Measurements from ENCODE around the gene EFHD1. TPM values are rescaled to one million over a fixed set of nuclear protein-coding genes. Genes with fewer than 3 reads are reported as not detected.

The EFHD1 gene
- total RNA-seq, 1 experiment from 2014 or later = 0.07 TPM

GRCh38 chr2:232588680-232589585 lies 44.5 kb upstream of the EFHD1 start:
- intact Hi-C loops (cut with micrococcal nuclease) = loop anchor here (2.0 kb wide), 2 partner anchors 20 to 38 kb away; partner anchors contain the start of genes EIF4E2 and TIGD1
- DNase-seq = peak; percentile 94
- Histone ChIP-seq H3K9me2 (replicated peaks; ENCODE audit: low read length) (no peaks in the 10 kb centered on the region), H3K4me3 (ENCODE audit: low read length) (no peak overlapping the region; the same call in 1 of the 2 replicates), H3K79me2 (ENCODE audit: low read length) (no peaks in the 10 kb centered on the region), H3K9ac (ENCODE audit: low read length) (peak overlapping the region; percentile 62), H3K9me3 (ENCODE audit: low read length) (no peaks in the 10 kb centered on the region), H3K4me1 (ENCODE audit: insufficient read depth, low read length) (peaks cover 40% of the 10 kb centered on the region), H4K20me1 (ENCODE audit: low read length) (no peaks in the 10 kb centered on the region), H3K27ac (ENCODE audit: low read length) (peak overlapping the region; percentile 85), H3F3A (ENCODE audit: low read length, unreplicated experiment) (peaks cover 10% of the 10 kb centered on the region), H3K27me3 (ENCODE audit: low read length) (no peaks in the 10 kb centered on the region), H2AFZ (ENCODE audit: low read length) (peak overlapping the region; percentile 55), H3K4me2 (ENCODE audit: low read length) (peak overlapping the region; percentile 61), H3K36me3 (ENCODE audit: low read depth, low read length) (no peaks in the 10 kb centered on the region)
- no TSS peak for BruUV-seq (replicated peaks)
- CTCF ChIA-PET = interaction anchor here (0.5 kb wide), 1 partner anchor 793 kb away, joined by 3 read pairs; no protein-coding TSS in a partner anchor
- TF ChIP-seq CTCF (conservative IDR thresholded peaks at IDR 0.05; ENCODE audit: low read depth, low read length) (no peak), EZH2phosphoT487 (IDR thresholded peaks at IDR 0.05; ENCODE audit: borderline replicate concordance, low read length) (no peak), EZH2 (IDR thresholded peaks at IDR 0.05; ENCODE audit: low read length, unreplicated experiment) (no peak)
- peak; percentile 75 for ATAC-seq
- POLR2A ChIA-PET (ENCODE audit: unreplicated experiment) = no interaction called here

- Histone ChIP-seq H3K4me2 (ENCODE audit: low read length) (peak overlapping the region; percentile 54), H3K27ac (ENCODE audit: low read length) (peak overlapping the region; percentile 93), H2AFZ (ENCODE audit: low read length) (peak overlapping the region; percentile 8; the same call in 1 of the 2 replicates), H3F3A (ENCODE audit: low read length, unreplicated experiment) (peaks cover 10% of the 10 kb centered on the region), H3K9me3 (ENCODE audit: low read length) (no peaks in the 10 kb centered on the region), H3K79me2 (ENCODE audit: low read length) (no peaks in the 10 kb centered on the region), H3K4me3 (ENCODE audit: low read length) (peak overlapping the region; percentile 6; the same call in 1 of the 2 replicates), H3K27me3 (ENCODE audit: low read length) (no peaks in the 10 kb centered on the region), H4K20me1 (ENCODE audit: low read length) (no peaks in the 10 kb centered on the region), H3K4me1 (ENCODE audit: insufficient read depth, low read length) (peaks cover 42% of the 10 kb centered on the region), H3K9me2 (replicated peaks; ENCODE audit: low read length) (no peaks in the 10 kb centered on the region), H3K36me3 (ENCODE audit: low read depth, low read length) (no peaks in the 10 kb centered on the region), H3K9ac (ENCODE audit: low read length) (peak overlapping the region; percentile 62)
- intact Hi-C loops (cut with micrococcal nuclease) = loop anchor here (1.0 kb wide), 1 partner anchor 25 kb away; no protein-coding TSS in a partner anchor
- TF ChIP-seq EZH2 (IDR thresholded peaks at IDR 0.05; ENCODE audit: low read length, unreplicated experiment) (no peak), CTCF (conservative IDR thresholded peaks at IDR 0.05; ENCODE audit: low read depth, low read length) (peak; percentile 44), EZH2phosphoT487 (IDR thresholded peaks at IDR 0.05; ENCODE audit: borderline replicate concordance, low read length) (no peak)
- CTCF ChIA-PET = no interaction called here
- DNase-seq (peak; percentile 90), ATAC-seq (peak; percentile 76)
- POLR2A ChIA-PET (ENCODE audit: unreplicated experiment) = interaction anchor here (1.0 to 1.2 kb wide), 2 partner anchors 25 to 42 kb away, joined by 3 to 5 read pairs; partner anchors contain the start of genes EIF4E2 and TIGD1
- BruUV-seq (replicated peaks) = no TSS peak
Observed at GRCh38 chr2:232592772-232593395, 40.5 kb upstream of the EFHD1 start.
